Thyroid gland (tissue), 4 donors: ENCODE results near the gene ZFAND2B. TPM values are rescaled to one million over a fixed set of nuclear protein-coding genes. Genes with fewer than 3 reads are reported as not detected.

Source experiments
- DNase-seq, 2 donors: peaks; one replicate each; pipeline ENCODE4 v3.0.0-alpha.2; 2019
- H3K27ac ChIP-seq, 3 donors: fragments of 200-600 bp; sonication (generic); 1 replicate in 2 of 3; 2 replicates in 1 of 3; pipeline ENCODE4 v1.5.1; 2016 to 2019; ENCODE audit warnings: mild to moderate bottlenecking in 1 of 3, moderate library complexity in 1 of 3
- H3K27me3 ChIP-seq: fragments of 200-600 bp; sonication (generic); one replicate; pipeline ENCODE4 v1.5.1; 2019
- H3K36me3 ChIP-seq, 2 donors: fragments of 200-600 bp; sonication (generic); one replicate each; pipeline ENCODE4 v1.5.1; 2016 to 2019
- H3K4me1 ChIP-seq, 2 donors: fragments of 200-600 bp; sonication (generic); one replicate each; pipeline ENCODE4 v1.5.1; 2017 to 2019
- H3K4me3 ChIP-seq, 3 donors: fragments of 200-600 bp; sonication (generic); replicated peaks in 1 of 3; 1 replicate in 2 of 3; 2 replicates in 1 of 3; pipeline ENCODE4 v1.5.1; 2016; ENCODE audit warnings: mild to moderate bottlenecking in 1 of 3
- H3K9me3 ChIP-seq: fragments of 200-600 bp; sonication (generic); one replicate; pipeline ENCODE4 v1.5.1; 2017
- POLR2A ChIP-seq, 2 donors: fragments of 450-650 bp; IDR thresholded peaks; one replicate each; pipeline ENCODE4 v1.6.1; 2017; ENCODE audit warnings: antibody characterized with exemption in 2 of 2, mild to moderate bottlenecking in 2 of 2, moderate library complexity in 1 of 2
- WGBS, 2 donors: methylation state at CpG; one replicate each; pipeline ENCODE4 v1.1.5; 2017; 5-methylcytosine and 5-hydroxymethylcytosine counted together
- intact Hi-C: fragments of 100-400 bp; cut with DNase I; formaldehyde crosslinking; loops from one replicate; pipeline ENCODE4 v1.15.1; 2023
- total RNA-seq, 4 donors: library from RNA; depleted of rRNA; stranded (reverse); fragments of >200 nt; gene quantifications; one replicate each; pipeline ENCODE4 v1.2.3, GENCODE V29; 2016
- TF ChIP-seq, protein P1 (sequence below), 6 experiments: fragments of 200-600 bp in 3 of 6; fragments of 450-650 bp in 3 of 6; sonication (generic) in 3 of 6; IDR thresholded peaks; one replicate each; pipeline ENCODE4 v1.5.1; 2016 to 2019; ENCODE audit warnings: antibody characterized with exemption in 6 of 6, mild to moderate bottlenecking in 2 of 6, inconsistent platforms in 1 of 6, moderate library complexity in 1 of 6

Gene ZFAND2B
- total RNA-seq, 4 donors from 2014 or later: 78.7 to 131 (median 92.0) TPM

DNA sequence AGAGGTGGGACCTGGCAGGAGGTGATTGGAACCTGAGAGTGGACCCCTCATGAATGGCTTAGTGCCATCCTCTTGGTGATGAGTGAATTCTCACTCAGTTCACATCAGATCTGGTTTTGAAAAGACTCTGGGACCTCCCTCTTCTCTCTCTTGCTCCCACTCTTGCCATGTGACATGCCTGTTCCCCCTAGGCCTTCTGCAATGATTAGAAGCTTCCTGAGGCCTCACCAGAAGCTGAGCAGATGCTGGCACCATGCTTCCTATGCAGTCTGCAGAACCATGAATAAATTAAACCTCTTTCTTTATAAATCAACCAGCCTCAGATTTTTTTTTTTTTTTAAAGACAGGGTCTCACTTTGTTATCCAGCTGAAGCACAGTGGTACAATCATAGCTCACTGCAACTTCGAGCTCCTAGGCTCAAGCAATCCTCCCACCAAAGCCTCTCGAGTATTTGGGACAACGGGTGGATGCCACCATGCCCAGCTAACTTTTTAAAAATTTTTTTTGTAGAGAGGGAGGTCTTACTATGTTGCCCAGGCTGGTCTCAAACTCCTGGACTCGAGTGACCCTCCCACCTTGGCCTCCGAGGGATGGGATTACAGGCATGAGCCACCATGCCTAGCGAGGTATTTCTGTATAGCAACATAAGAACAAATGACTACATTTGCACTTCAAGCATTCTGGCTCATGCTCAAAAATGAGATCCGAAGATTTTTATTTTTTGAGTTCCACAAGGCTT, 2.0 kb upstream of the ZFAND2B start:
- intact Hi-C loops: no loop called here
- Histone ChIP-seq H3K27ac (no peak overlapping the region), H3K36me3 (peaks cover 0 to 13% of the 10 kb centered on the region in 2 donors), H3K9me3 (no peaks in the 10 kb centered on the region), H3K4me1 (peaks cover 17 to 27% of the 10 kb centered on the region in 2 donors), H3K4me3 (no peak overlapping the region), H3K27me3 (no peaks in the 10 kb centered on the region)
- DNase-seq: no peak
- no peak for TF ChIP-seq POLR2A (IDR thresholded peaks at IDR 0.05)
- TF ChIP-seq, protein P1, sequence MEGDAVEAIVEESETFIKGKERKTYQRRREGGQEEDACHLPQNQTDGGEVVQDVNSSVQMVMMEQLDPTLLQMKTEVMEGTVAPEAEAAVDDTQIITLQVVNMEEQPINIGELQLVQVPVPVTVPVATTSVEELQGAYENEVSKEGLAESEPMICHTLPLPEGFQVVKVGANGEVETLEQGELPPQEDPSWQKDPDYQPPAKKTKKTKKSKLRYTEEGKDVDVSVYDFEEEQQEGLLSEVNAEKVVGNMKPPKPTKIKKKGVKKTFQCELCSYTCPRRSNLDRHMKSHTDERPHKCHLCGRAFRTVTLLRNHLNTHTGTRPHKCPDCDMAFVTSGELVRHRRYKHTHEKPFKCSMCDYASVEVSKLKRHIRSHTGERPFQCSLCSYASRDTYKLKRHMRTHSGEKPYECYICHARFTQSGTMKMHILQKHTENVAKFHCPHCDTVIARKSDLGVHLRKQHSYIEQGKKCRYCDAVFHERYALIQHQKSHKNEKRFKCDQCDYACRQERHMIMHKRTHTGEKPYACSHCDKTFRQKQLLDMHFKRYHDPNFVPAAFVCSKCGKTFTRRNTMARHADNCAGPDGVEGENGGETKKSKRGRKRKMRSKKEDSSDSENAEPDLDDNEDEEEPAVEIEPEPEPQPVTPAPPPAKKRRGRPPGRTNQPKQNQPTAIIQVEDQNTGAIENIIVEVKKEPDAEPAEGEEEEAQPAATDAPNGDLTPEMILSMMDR (IDR thresholded peaks at IDR 0.05): no peak
- WGBS, 2 donors: 91 to 93% methylated on average over 7 of the region's 7 CpGs

DNA sequence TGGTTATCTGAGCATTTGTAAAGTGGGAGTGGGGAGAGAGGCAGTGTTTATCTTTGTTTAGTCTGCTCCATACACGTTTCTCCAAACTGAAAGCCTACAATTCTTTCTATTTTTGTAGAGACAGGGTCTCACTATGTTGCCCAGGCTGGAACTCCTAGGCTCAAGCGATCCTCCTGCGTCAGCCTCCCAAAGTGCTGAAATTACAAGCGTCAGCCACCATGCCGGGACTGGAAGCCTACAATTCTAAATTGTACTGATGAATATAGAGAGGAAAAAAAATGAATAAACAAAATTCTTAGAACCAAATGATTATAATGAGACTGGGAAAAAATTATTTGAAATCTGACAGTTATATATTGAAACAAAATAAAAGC, 1.4 kb upstream of the ZFAND2B start:
- TF ChIP-seq POLR2A (IDR thresholded peaks at IDR 0.05): no peak
- TF ChIP-seq, protein P1 (IDR thresholded peaks at IDR 0.05): no peak
- Histone ChIP-seq H3K4me3 (no peak overlapping the region), H3K9me3 (no peaks in the 10 kb centered on the region), H3K27ac (no peak overlapping the region), H3K36me3 (peaks cover 6 to 19% of the 10 kb centered on the region in 2 donors), H3K4me1 (peaks cover 17 to 27% of the 10 kb centered on the region in 2 donors), H3K27me3 (no peaks in the 10 kb centered on the region)
- intact Hi-C loops: no loop called here
- 76 to 89% methylated on average over 5 of the region's 5 CpGs for WGBS, 2 donors
- DNase-seq: no peak

DNA sequence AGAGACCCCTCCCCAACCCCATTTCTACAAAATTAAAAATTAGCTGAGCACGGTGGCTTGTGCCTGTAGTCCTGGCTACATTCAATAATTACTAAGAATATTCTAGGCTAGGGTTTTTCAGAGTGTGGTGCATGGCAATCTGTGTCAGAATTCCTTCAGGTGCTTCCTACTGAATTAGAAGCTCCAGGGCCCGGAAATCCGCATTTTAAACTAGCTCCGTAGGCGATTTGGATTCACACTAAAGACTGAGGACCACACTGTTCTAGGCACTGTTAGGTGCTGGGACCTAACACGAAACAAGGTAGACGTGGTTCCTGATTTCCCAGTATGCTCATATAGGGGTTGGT, 628 bp upstream of the ZFAND2B start:
- DNase-seq: no peak
- TF ChIP-seq, protein P1 (IDR thresholded peaks at IDR 0.05): no peak
- TF ChIP-seq POLR2A (IDR thresholded peaks at IDR 0.05): no peak
- Histone ChIP-seq H3K4me1 (peaks cover 17 to 27% of the 10 kb centered on the region in 2 donors), H3K9me3 (no peaks in the 10 kb centered on the region), H3K36me3 (peaks cover 13 to 27% of the 10 kb centered on the region in 2 donors), H3K27me3 (no peaks in the 10 kb centered on the region), H3K27ac (peak overlapping the region; percentile 81 to 97 (median 94)), H3K4me3 (peak overlapping the region in 2 of 3 donors; percentile 2 to 54)
- 17 to 27% methylated on average over 7 of the region's 7 CpGs for WGBS, 2 donors
- intact Hi-C loops: no loop called here

DNA sequence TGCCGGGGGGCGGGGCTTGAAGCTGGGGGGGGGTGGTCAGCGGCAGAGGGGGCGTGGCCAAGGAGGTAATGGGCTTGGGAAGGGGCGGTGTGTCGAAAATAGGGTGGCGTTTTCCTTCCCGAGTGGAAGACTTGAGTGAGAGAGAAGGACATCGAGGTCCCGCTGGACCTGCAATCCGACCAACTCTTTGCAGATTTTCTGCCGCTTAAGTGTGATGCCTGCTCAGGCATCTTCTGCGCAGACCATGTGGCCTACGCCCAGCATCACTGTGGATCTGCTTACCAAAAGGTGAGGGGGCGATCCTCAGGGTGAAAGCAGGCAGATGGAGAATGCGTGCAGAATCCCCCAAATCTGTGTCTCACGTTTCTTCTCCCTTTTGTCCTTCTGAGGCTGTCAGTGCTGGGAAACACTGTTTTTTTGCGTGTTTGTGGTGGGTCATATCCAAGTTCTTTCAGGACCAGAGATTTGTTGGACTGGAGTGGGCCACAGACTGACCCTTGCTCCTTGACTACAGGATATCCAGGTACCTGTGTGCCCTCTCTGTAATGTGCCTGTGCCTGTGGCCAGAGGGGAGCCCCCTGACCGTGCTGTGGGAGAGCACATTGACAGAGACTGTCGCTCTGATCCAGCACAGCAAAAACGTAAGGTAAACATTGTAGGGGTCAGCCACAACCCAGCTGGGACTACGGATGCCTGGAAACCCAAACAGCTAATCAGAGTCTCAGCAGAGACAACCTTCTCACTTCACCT, 727 bp downstream of the ZFAND2B start:
- no peaks in the 10 kb centered on the region for H3K9me3 ChIP-seq
- intact Hi-C loops: no loop called here
- 10% methylated on average over 20 of the region's 22 CpGs for WGBS, 2 donors
- H3K27ac ChIP-seq: peak overlapping the region; percentile 81 to 97 (median 94)
- H3K4me1 ChIP-seq: peaks cover 17 to 27% of the 10 kb centered on the region in 2 donors
- no peaks in the 10 kb centered on the region for H3K27me3 ChIP-seq
- DNase-seq: no peak
- peak in 1 of 2 donors; percentile 28 for TF ChIP-seq POLR2A (IDR thresholded peaks at IDR 0.05)
- TF ChIP-seq, protein P1 (IDR thresholded peaks at IDR 0.05): no peak
- H3K36me3 ChIP-seq: peaks cover 17 to 32% of the 10 kb centered on the region in 2 donors
- peak overlapping the region; percentile 43 to 54 (median 51) for H3K4me3 ChIP-seq
